GM18868 (cell line): ENCODE measurements around the gene IRGC.
"Not testable (repeated sequence)": the region's sequence is repeated elsewhere in the genome, so short reads cannot be mapped to it uniquely, and the experiment has no call there.

Experiments
- ATAC-seq: cut with Tn5 transposase; IDR thresholded peaks from one replicate; pipeline ENCODE4 v1.9.1; 2021; ENCODE audit warnings: mild to moderate bottlenecking, moderate library complexity; ENCODE audit not compliant: unreplicated experiment

The IRGC gene, protein sequence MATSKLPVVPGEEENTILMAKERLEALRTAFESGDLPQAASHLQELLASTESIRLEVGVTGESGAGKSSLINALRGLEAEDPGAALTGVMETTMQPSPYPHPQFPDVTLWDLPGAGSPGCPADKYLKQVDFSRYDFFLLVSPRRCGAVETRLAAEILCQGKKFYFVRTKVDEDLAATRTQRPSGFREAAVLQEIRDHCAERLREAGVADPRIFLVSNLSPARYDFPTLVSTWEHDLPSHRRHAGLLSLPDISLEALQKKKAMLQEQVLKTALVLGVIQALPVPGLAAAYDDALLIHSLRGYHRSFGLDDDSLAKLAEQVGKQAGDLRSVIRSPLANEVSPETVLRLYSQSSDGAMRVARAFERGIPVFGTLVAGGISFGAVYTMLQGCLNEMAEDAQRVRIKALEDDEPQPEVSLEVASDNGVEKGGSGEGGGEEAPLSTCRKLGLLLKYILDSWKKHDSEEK

DNA sequence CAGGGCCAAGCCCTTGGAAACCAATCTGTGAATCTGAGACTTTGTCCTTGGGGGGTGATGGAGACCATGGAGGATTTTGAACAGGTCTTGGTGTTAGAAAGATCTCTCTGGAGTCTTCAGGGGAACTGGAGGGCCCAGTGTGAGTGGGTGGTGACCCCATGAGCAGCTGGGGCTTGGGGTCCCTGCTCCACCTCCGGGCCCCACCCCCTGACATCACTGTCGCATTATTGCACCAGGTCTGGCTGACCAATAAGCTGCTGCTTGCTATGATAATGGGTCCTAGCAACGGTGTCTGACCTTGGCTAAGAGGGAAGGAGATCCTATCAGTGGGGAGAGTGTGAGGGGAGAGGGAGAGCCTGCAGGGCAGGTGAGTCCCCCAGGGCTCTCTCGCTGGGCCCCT is at the start of gene IRGC:
Gene IRGC (plus strand): TSS at position 301 of the 400 bp plus-strand sequence. CDS start 2,483 bp downstream, outside the sequence.
- no peak for ATAC-seq

DNA sequence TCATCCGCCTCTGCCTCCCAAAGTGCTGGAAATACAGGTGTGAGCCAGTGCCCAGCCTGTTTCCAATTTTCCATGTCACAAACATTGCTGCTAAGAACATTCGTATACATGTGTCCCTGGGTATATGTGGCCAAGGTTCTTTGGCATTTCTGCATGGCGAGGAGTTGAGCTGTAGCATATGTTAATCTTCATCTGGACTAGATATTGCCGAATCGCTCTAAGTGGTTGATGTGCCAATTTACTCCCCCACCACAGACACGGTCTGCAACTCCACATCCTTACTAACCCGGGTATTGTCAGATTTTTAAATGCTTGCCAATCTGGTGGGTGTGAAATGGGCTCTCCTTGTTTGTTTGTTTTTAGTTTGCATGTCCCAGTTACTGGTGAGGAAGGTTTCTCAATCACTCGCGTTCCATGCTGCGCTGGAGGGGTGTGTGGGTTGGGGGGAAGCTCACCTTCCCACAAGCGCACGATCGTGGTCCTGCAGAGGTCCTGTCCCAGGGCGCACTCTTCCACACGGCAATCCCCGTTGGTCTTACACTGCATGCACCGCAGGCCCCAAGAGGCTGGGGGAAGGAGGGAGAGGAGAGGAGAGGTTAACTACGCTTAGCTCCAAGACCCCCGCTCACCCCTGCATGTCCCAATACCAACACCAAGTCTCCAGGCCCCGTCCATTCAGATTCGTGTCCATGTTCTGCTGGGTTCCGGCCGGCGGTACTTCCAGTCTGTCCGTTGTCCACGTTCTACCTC is 48.6 kb upstream of the IRGC start:
- ATAC-seq = no peak

DNA sequence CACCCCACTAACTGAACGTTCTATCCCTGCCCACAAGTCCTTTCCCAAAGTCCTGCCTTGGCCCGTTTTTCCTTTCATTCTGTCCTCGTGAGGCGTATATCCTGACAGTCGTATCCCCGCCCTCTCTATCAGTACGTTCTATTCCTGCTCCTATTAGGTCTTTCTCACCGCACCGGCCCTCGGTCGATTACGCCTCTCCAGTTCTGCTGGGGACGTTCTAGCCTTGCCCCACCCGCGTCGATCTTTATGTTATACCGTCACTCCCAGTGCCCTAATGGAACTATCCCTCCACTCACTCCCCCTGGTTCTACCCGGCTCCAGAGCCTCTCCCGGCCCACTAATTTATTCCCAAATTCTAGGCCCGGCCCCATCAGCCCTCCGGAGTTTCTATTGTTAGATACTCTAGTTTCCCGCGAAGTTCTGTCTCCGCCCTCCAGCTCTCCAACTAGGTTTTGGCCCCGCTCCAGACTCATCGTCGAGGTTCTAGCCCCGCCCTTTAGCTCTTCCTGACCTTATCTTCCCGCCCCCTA is 47.9 kb upstream of the IRGC start:
- no peak for ATAC-seq

DNA sequence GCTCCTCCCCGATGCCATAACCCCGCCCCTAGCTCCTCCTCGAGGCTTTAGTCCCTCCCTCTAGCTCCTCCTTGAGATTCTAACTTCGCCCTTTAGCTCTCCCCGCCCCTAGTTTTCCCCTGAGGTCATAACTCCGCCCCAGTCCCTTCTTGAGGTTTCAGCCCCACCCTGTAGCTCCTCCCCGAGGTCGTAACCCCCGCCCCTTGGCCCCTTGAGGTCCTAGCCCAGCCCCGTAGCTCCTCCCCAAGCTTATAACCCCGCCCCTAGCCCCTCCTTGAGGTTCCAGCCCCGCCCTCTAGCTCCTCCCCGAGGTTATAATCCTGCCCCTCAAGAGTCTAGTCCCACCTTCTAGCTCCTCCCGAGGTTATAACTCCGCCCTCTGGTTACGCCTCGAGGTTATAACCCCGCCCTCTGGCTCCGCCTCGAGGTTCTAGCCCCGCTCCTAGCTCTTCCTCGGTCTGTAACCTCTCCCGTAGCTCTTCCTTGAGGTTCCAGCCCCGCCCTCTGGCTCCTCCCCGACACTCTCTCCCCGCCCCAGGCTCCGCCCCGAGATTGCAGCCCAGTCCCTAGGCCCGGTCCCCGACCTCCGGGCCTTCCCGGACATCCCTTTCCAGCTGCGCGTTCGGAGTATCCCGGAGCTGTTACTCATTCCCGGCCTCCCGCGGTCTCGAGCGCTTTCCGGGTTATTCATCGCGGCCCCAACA is 47.3 kb upstream of the IRGC start:
- ATAC-seq = peak; percentile 85

DNA sequence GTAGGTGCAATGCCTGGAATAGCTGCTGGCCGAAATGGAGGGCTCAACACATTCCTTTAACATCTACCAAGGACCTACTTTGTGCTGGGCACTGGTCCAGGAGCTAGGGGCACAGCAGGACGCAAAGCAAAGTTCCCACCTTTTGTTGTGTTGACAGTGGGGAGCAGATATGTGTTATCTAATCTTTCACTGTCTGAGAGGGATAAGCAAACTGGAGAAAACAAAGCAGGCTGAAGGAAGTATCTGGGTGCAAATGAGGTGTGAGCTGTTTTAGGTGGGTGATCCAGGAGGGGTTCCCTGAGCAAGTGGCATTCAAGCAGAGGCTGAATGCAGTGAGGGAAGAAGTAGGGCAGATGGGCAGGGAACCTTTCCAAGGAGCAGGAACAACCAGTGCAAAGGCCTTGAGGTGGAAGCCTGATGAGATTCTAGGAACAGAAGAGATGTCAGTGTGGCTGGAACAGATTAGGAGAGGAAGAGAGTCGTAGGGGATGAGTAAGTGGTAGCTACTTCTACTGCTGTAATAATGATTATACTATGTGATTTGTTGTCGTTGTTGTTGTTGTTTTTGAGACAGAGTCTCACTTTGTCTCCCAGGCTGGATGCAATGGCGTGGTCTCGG is 43.7 kb upstream of the IRGC start:
- ATAC-seq = no peak

DNA sequence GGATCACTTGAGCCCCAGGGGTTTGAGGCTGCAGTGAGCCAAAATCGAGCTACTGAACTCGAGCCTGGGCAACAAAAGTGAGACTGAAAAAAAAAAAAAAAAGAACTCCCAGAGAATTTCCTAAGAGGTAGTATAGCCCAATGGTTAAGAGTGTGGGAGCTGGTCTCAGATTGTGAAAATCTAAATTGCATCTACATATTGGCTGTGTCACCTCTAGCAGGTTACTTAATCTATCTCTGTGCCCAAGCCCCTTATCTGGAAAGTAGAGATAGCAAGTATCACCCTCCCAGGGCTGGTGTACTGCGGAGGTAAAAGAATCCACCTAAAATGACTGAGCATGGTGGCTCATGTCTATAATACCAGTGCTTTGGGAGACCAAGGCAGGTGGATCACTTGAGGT is 42.2 kb upstream of the IRGC start:
- no peak for ATAC-seq

DNA sequence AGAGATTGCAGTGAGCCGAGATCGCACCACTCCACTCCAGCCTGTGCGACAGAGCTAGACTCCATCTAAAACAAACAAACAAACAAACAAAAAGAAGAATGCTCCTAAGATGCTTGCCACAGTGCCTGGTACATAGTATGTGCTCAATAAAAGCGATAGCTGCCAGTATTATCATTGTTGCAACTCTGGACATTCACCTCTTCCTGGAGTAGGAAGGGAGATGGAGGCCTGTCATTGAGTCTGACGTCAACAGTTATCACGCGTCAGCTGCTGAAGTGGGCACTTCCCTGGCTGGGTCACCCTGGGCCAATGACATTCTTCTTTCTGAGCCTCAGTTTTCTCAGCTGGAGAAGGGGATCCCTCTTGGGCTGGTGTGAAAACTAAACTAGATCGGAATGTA is 41.7 kb upstream of the IRGC start:
- no peak for ATAC-seq

DNA sequence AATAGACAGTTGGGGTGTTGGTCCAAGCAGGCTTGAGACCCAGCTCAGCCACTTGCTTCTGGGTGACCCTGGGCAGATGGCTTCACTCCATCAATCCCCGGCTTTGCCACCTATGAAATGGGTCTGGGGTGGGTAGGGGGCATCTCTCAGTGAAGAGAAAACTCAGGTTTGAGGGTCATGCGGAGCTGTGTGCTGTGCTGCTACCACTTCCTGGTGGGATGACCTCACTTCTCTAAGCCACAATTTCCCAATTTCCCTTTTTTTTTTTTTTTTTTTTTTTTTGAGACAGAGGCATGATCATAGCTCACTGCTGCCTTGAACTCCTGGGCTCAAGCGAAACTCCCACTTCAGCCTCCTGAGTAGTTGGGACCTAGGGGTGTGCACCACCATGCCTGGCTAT is 41.3 kb upstream of the IRGC start:
- ATAC-seq = no peak

DNA sequence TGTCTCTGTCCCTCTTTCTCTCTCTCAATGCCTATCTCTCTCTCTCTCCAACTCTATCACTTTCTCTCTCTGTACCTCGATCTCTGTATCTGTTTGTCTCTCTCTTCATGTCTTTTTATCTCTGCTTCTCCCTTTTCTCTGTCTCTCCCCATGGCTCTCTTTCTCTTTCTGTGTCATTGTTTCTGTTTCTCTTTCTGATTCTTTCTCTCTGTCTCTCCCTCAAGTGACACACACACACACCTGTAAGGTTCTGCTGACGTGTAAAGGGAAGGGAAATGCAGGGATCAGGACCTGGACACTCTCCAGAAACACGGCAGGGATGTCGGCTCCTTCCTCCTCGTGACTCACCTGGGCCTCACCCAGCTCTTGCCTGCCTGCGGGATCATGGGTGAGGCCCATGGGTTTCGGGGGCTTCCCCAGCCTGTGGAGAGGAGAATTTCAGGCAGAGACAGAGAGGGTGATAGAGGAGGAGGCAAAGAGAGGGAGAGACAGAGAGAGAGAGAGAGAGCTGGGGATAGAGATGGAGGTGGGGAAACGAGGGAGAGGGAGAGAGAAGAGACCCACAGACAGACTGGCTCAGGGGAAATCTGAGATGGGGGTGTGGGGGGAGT is 40.5 kb upstream of the IRGC start:
- no peak for ATAC-seq

DNA sequence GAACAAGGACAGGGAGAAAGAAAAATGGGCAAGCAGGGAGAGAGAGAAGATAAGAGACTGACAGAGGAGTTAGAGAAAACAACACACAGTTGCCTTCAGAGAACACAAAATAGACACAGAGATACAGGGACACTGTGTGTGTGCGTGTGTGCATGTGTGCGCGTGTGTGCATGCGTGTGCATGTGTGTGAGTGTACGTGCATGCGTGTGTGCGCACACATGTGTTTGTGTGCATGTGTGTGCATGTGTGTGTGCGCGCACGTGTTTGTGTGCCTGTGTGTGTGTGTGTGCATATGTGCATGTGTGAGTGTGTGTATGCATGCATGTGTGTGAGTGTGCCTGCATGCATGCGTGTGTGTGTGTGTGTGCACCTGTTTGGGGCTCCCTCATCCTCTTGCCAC is 40.0 kb upstream of the IRGC start:
- ATAC-seq = no peak

DNA sequence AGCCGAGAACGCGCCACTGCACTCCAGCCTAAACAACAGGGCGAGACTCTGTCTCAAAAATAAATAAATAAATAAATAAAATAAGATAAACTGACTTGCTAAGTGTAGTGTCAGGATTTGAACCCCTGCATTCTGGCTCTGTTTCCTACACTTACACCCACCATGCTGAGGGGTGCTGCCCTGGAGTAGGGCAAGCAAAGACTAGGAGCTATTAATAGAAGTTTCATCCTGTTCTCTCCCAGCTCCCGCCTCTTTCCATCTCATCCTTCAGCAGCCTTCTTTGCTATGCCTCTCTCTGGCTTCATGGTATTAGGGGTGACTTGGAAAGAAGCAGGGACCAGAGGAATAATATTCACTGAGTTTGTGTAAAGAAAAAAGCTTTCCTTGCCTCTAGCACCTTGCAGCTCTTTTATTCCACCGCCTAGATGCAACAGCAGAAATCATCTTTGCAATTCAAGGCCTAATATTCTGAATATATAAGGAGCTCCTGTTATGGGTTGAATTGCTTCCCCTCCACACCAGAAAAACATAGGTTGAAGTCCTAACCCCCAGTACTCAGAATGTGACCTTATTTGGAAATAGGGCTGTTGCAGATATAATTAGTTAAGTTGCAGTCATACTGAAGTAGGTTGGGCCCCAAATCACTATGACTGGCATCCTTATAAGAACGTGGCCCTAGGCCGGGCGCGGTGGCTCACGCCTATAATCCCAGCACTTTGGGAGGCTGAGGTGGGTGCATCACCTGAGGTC is 37.2 kb upstream of the IRGC start:
- ATAC-seq = no peak

DNA sequence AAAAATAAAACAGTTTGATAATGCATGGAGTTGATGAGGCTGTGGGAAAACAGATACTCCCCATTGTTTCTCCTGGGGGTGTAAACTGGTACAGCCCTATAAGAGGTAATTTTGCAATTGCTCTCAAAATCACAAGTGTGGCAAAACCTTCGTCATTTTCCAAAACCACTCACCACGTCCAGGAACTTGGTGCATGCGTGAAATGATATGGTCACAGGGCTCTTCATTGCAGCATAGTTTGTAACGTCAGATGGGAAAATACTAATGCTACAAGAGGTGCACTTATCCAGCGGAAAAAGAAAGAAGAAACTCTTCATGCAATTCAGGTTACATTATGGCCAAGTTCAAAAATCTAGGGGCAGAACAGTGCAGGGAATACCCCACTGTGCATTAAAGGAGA is 34.1 kb upstream of the IRGC start:
- ATAC-seq = no peak

DNA sequence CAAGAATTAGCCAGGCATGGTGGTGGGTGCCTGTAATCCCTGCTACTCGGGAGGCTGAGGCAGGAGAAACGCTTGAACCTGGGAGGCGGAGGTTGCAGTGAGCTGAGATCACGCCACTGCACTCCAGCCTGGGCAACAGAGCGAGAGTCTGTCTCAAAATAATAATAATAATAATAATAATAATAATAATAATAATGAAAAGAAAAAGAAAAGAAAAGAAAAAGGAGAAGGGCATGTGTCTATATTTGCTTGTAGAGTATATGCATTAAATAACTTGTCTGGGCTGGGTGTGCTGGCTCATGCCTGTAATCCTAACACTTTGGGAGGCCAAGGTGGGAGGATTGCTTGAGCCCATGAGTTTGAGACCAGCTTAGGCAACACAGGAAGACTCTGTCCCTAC is 33.6 kb upstream of the IRGC start:
- not testable (repeated sequence) for ATAC-seq

DNA sequence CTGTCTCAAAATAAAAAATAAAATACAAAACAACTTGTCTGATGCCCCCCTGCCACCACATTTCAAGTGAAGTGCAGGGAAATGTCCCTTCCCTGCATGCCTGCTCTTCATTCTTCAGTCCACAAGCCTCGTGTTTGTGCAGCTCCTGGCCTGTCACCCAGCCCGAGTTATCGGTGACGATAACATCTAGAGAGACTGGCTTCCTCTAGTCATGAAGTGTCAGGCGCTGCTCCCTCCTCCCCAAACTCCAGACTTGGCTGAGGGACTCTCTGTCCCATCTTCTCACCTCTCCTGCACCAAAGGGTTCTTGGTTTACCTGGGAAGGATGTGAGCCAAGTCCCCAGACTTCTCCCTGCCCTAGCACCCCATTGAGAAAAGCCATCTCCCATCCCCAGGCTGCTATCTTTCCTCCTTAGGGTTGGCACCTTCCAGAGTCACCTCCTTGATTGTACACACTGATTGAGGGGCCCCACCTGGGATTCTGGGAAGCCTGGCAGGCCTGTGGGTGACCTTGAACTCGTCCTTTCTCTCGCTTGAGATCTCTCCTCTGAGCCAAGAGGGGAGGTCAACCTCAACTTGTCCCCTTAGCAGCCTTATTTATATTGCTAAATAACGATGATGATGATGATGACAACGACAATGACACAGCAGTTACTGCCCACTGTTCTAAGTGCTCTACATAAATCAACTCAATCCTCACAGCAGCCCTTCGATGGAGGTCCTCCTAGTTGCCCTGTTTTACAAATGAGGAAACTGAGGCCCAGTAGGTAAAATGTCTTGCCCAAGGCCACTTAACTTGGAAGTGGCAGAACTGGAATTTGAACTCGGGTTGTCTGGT is 32.8 kb upstream of the IRGC start:
- no peak for ATAC-seq

DNA sequence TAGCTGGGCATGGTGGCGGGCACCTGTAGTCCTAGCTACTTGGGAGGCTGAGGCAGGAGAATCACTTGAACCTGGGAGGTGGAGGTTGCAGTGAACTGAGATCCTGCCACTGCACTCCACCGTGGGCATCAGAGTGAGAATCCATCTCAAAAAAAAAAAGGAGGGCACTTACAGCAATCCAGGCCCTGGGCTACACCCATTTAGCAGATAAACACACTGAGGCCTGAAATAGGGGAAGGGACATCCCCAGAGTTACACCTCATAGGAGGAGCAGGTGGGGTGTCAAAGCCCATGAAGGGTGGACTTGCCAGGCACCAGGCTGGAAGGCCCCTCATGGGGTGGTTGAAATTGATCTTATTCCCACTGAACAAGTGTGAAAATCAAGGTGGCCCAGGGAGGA is 32.0 kb upstream of the IRGC start:
- ATAC-seq = no peak

DNA sequence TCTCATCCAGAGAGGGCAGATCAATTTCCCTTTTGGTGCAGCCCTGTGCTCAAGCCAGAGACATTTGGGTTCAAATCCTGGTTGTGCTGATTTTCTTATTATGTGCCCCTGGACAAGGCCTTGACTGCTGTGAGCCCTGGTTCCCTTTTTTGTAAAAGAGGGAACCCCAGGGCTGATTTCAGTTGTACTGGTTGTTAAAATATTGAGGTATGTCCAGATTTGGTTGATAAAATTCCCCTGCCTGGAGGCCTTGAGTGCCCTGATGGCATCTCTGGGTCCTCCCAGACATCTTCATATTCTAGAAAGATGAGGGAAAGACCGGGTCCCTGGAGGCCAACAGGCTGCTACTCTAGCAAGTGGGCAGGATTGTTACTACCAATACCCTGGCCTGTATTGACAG is 31.6 kb upstream of the IRGC start:
- ATAC-seq = no peak

DNA sequence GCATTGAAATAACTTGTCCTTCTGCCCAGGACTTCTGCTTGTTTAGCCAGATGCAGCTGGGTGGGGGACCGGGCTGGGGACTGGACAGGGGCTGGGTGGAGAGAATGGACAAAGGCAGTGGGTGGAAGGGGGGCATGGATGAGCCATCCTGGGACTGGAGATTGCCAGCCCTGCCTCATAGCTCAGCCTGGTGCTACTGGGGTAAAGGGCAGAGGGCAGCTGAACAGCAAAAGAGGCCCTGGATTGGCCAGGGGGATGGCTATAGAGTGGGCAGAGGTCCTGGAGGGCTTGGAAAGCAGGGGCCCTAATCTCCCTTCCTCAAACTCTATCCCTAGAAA is 28.2 kb upstream of the IRGC start:
- ATAC-seq = no peak

DNA sequence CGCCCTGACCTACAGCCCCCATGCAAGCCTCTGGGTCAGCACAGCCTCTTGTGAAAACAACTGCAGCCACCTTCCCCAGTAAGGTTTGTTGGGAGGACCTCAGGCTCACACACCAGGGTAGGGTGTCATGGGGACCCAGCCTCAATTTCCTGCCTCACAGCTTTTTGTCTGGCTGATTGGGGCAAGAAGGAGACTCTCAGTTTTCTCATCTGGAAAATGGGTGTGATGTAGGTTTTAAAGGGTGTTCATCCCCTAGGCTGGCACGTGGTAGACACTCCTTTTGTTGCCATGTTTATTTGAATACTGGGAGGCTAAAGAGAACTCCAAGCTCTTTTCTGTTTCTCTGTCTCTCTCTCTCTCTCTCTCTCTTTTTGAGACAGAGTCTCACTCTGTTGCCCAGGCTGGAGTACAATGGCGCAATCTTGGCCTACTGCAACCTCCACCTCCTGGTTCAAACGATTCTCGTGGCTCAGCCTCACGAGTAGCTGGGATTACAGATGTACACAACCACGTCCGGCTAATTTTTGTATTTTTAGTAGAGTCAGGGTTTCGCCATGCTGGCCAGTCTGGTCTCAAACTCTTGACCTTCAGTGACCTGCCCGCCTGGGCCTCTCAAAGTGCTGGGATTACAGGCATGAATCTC is 27.7 kb upstream of the IRGC start:
- ATAC-seq = no peak

DNA sequence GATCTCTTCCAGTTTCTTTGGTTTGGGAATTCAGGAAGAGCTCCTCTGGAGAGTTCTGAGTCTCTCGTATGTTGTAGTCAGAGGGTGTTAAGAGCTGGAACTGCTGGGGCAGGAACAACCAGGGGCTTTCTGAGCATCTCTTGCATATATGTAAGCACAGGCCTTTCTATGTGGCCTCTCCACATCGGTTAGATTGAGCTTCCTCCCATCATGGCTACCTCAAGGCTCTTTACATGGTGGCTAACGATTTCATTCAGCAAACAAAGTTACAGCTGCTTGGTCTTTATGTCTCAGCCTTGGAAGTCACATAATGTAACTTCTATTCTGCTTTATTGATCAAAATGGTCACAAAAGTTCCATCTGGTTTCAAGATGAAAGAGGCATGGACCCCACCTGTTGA is 25.4 kb upstream of the IRGC start:
- ATAC-seq = no peak
